Stimulated activated CD8-positive, alpha-beta memory T cell treated with anti-CD3 and anti-CD28 coated beads, Interleukin-12 subunit alpha, Interleukin-12 subunit beta, amount 100 ng/mL, for 24 hours (primary cell): Measurements from ENCODE around the gene EFNA4.
A peak's percentile ranks its signal among the peaks of the same experiment; 100 is the strongest.

ENCODE experiments used
- DNase-seq: peaks from one replicate; pipeline ENCODE4 v3.0.0-alpha.2; 2020; ENCODE audit errors: extremely low read depth

EFNA4 gene

DNA sequence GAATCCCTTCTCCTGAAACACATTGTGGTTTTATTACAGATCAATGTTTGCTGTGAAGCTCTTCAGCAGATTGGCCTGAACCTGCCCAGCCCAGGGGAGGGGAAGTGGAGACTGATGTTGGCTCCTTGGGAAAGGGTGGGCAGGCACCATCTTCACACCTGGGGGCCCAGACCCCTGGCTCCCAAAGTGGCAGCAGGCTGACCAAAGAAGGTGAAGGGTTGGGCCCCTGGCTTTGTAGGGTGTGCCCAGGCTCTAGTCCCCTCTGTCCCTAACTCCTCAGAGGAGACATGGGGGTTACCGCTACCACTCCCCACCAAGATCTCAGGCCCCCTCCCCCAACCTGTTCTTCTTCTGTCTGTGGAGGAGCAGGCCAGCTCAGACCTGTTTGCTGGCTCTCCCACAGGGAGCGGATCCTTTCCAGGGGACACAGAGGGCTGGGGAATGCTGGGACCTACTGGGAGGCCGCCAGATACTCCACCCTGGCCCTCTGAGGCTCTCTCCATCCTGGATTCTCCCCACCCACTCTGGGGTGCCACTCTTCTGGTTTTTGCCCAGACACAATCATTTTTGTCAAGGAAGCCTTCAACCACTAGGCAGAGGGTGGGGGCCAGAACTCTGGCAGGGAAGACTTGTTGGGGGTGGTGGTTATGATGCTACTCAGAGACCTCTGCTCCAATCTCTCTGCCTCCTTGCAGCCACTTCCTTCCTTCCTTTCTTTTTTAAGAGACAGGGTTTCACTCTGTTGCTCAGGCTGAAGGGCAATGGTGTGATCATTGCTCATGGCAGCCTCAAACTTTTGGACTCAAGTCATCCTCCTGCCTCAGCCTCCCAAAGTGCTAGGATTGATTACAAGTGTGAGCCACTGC is 10.1 kb downstream of the EFNA4 start:
- no peak for DNase-seq

DNA sequence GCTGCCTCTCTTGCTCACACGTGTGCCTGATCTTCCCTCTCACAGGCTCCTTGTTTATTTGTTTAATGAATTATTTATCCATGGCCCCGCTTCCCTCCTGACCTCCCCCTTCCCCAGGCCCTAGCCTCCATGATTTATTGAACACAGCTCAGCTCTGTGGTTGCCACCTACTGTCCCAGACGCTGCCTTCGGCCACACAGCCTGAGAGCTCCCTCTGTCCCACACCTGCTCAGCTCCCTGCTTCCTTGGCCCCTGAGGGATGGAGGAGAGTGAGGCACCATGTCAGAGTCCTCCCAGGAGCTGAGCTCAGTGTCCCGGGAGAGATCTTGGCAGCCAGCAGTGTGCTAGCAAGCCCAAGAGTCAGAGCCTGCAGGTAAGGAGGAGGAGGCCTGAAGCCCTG is 12.0 kb downstream of the EFNA4 start:
- DNase-seq = no peak

DNA sequence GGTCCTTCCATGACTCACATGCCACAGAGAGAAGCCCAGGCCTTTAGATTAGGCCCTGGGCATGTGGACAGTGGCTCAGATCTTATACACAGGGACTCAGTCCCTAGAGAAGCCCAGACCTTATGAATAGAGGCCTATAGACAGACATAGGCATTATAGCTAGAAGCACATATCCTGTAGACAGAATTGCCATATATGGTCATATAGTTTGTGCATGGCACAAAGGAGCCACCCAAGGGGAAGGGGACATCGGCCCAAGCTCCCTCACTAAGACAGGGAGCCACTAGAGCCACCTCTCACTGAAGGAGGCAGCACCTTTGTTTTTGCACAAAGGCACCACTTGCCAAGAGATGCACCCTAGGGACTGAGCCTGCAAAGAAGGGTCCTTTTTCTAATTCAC is 12.8 kb downstream of the EFNA4 start:
- no peak for DNase-seq

DNA sequence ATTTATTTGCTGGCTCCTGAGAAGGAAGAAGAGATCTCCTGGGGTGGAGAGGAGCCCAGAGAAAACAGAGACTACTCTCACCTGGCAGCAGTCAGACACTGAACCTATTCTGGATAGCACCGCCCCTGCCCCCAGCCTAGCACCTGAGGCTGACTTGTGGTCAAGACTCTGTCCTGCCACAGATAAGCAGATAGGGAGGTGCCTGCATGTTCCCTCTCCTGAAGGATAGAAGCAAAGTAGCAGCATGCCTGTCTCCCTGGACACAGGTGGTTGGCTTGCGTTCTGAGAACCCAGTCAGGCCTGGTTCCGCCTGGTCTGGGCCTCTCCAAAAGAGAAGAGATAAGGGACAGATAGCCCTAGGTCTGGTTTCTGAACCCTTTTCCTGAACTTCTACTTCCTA is 13.8 kb downstream of the EFNA4 start:
- no peak for DNase-seq

DNA sequence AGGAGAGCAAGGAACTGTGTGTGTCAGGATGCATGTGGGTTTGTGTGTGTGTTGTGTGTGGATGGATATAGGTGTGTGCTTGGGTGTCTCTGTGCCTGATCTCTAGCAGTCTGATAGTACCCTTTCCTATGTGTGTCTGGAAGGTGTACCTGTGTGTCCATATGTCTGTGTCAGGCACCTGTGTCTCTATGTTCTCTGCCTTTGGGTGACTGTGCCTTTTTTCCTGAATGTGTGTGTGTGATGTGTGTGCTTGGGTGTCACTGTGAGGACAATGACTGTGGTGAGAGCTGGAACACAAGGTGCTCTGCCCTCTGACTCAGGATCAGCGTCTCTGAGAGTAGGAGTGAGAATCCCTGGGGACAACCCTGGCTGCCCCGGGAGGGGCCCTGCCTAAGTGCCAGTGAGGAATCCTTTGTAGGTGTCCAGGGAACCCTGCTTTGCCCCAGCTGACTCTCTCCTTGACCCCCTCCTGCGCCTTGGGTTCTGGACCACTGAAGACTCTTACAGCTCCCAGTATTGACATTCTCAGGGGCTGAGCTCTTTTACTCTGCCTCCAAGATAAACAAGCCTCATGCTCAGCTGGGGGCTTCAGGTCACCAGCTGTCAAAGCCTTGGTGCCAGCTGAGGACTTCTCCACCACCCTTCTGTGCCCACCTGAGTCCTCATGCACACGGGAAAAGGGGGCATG is 14.4 kb downstream of the EFNA4 start:
- no peak for DNase-seq

DNA sequence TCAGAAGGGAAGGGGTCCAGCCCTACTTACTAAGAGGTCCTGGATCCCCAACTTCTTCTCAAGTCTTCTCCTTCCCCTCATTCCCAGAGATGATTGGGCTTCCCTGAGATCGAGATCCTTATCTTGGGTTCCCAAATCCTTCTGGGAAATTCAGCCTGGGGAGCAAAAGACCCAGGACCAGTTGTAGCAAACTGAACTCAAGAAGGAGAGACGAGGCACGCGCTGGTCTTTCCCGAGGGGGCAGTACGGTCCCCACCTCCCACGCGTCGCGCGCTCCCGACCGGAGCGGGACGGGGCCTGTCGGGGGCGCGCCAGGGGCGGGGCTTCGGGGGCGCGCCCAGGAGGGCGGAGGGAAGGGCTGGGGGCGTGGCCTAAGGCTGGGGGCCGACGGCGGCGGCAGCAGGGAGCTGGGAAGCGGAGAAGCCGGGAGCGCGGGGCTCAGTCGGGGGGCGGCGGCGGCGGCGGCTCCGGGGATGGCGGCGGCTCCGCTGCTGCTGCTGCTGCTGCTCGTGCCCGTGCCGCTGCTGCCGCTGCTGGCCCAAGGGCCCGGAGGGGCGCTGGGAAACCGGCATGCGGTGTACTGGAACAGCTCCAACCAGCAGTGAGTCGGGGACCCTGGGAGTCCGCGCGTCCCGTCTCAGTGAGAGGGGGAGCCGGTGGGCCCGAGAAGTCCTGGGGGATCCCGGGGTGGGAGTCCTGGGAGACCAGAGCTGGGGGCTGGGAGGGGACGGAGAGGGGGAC is 15.1 kb downstream of the EFNA4 start, which contains the start of gene EFNA3:
Gene EFNA3 (plus strand): TSS at position 369 of the 741 bp plus-strand sequence. CDS start 105 bp downstream, at position 474.
- DNase-seq = no peak

DNA sequence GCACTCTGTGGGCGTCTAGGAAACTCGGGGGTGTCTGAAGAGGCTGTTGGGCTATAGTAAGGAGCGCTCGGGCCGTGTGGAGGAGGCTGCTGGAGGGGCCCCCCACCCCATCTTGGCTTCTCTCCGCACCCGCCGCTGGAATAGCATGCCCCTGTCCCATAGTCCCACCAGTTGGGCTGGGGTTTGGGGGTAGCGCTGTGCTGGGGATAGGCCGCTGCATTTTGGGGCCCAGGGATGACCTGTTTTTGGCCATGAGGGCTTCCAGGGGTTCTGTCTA is 15.6 kb downstream of the EFNA4 start:
- no peak for DNase-seq

DNA sequence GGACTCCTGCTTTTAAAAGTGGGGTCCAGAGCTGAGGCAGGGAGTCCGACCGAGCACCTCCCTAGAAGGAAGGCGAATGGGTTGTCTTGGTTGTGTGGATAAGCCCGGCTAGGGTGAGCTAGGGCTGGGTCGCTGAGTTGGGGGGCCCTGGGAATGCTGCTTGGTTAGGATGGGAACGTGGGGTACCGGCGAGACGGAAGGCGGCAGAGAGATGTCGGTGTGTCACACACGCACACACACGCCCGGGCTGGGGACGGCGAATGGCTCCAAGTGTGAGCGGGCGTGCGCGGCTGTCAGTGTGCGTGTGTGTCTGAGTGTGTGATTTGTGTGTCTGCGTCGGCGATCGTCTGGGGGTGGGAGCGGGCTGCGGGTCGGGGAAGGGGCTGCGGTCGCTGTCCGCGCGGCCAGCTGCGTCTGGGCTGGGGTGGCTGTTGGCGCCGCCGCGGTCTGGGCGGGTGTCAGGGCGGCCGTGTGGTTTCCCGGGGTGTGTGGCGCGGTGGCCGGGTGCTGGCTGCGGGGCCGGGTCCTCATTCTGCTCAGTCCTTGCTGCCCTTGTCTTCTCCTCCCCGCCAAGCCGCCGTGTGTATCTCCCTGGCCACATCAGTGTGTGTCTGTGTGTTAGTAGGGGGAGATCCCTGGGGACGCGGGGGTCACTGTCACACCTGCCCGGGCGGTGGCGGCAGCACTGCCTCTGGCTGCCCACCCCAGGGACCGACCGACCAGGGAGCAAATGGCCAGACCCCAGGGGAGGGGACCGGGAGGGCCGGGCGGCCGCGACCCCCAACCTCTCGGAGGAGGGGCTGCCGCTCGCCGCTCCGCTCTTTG is 16.2 kb downstream of the EFNA4 start:
- DNase-seq = no peak

DNA sequence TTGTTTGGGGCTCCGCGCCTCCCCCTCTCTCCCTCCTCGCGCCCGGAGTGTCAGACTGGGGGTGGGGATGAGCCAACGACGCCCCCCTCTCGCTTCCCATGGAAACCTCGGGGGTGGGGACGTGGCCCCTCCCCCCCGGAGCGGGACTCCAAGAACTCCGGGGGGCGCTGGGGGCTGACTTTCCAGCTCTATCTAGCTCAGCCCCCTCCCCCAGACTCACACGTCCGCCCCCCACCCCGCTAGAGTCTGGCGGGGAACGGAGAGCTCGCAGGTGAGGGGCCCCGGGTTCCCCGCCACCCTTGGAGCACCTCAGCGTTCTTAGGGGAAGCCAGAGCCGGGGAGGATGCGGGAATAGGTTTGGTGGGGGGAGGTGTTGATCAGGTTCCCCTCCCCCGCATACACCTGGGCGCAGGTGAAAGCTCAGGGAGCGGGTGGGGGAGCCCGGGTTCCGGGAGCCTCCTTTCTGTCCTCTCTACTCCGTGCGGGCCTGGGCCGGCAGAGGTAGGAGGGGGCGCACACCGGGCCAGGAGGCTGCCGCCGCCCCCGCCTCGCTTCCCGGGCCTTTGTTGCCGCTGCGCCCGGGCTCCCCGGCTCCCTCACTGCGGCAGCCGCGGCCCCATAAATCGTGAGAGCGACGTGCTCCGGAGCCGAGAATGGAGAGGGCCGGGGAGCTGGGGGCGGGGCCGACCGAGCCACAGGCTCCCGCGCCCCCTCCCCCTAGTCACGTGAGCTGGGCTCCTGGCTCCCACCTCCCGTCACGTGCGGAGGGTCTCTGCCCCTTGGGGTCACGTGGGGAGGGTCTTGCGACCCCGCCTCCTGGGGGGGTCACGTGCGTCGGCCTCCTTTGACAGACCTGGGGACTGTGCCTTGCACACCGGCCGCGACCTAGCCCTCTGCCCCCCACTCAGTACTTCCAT is 17.0 kb downstream of the EFNA4 start:
- DNase-seq = no peak

DNA sequence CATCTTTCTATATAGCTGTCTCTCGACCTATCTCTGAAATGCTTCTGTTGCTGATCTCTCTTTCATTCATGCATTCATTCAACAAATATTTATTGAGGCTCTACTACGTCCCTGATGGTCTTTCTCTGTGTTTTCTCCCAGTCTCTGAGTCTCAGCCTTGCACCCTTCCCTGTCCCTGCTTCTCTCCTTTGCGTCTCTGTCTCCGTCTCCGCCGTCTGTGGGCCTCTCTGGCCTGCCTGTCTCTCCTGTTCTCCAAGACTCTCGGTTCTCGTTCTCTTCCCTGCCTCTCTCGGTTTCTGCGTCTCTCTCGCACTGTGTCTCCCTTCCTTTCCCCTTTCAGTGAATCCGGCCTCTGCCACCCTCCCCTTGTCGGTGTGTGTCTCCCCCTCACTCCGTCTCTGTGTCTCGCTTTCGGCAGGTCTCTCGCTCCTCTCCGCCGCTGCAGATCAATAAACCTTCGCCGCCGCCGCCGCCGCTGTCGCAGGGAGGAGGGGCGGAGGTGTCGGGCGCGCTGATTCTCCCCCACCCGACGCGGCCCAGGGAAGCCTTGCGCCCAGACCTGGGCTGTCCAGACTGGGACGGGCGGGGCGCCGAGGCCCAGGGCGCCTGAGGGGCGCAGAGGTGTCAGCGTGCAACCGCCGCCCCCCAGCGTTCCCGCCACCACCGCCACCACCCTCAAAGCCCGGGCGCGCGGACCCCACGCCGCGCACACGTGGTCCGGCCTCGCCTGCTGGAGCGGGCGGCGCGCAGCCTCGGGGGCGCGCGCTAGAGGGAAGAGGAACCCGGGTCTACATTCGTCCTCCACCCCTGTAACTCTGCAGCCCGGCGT is 18.1 kb downstream of the EFNA4 start:
- no peak for DNase-seq

DNA sequence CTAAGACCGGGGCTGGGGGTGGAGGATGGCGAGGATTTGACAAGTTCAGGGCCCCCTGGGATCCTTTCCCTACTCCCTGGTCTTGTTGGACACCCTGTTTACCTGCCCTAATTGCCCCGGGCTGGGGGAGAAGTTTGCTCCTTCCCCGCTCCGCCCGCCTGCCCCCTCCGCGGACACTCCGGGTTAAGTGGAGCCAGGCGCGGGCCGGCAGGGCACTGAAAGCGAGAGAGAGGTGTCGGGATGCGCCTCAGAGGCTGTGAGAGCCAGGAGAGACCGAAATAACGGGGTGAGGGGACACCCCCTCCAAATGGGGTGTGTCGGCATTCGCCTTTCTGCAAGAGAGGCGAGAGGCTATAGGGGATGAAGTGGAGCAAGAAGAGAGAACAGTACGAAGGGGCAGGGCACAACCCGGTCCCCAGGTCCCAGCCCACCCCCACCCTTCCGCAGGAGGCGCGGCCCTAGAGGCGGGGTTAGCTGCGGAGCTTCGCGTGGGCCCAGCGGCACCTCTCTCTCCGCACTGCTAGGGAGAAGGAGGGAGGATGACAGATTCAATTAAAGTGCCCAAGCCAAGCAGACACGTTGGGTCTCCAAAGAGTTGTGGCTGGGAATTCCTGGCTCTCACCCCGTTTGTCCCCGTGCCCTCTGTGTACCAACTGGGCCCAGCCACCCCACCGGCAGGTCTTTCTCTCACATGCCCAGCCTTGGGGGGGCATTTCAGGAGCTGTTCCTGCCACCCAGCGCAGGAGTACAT is 18.9 kb downstream of the EFNA4 start:
- DNase-seq = no peak

DNA sequence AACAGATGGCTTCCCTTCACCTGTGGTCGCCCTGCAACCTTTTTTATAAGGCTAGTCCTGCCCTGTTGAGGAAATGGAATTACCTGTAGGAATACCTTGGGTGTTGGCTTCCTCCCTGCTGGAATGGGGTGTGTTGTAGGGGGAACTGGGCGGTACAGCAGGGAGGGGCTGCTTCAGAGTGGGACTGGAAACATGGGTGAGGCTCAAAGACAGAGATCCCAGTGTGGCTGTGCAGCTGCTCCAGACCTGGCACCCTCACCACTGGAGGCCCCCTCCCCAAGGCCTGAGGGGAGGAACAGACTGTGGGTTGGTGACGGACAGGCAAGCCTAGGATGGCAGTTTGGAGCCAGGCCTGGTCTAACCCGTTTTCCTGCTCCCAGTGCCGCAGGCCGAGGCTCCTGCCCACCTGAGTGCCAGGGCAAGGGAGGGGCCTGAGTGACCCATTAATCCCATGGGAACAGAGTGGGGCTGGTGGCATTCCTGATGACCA is 19.6 kb downstream of the EFNA4 start:
- DNase-seq = no peak

DNA sequence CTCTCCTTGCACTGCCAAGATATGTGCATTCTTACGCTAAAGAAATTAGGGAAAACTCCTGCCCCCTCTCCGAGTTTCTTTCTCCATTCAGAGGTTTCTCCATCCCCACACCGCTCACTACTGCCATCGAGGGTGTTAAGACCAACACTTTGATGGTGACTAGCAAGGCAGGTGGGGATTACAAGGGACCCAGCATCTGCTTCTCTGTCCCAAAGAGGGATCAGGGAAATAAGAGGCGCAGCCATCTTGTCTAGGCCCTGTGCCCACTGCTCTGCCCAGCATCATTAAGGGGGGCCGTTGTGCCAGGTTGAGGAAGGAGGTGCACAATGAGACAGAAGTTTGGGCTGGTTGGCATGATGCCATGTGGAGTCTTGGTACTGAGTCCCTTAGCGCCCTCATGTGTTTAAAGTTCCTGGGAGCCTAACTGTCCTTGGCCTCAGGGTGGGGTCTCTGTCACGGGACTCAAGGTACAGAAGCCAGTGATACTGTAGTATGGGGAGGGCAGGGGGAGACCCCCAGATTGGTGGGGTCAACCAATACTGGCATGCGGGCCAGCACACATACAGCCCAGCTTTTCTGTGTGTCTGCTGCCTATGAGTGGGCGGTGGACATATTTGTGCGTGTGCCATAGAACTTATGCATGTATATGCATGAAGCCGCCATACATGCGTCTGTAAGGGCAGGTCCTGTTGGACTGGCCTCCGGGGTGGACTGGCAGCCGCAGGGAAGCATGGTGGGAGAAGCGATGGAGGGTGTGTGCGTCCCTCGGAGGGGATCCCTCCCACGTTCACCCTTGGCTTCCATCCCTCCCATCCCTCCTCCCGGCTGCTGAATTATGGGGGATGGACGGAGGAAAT is 20.6 kb downstream of the EFNA4 start:
- DNase-seq = no peak

DNA sequence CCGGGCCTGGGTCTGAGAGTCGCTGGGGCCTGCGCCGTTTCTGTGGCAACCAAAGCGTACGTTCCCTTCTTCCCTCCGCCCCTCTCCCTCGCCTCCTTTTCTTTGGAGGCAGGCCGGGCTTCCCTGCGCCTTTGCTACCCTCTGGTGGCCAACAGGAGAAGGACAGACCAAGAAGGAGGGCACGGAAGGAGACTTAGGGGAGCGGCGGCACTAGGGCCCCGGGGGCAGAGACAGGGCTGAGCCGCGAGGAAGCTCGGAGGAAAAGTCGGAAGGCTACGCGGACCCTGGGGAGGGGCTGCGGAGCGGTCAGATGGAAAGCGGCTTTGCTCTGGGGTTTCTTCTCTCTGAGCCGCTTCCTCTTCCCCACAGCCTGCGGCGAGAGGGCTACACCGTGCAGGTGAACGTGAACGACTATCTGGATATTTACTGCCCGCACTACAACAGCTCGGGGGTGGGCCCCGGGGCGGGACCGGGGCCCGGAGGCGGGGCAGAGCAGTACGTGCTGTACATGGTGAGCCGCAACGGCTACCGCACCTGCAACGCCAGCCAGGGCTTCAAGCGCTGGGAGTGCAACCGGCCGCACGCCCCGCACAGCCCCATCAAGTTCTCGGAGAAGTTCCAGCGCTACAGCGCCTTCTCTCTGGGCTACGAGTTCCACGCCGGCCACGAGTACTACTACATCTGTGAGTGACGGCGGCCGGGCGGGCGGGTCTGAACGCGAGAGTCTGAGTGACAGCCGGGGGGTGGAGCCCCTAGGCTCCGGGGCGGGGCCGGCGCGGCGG is 21.4 kb downstream of the EFNA4 start:
- peak; percentile 80 for DNase-seq

DNA sequence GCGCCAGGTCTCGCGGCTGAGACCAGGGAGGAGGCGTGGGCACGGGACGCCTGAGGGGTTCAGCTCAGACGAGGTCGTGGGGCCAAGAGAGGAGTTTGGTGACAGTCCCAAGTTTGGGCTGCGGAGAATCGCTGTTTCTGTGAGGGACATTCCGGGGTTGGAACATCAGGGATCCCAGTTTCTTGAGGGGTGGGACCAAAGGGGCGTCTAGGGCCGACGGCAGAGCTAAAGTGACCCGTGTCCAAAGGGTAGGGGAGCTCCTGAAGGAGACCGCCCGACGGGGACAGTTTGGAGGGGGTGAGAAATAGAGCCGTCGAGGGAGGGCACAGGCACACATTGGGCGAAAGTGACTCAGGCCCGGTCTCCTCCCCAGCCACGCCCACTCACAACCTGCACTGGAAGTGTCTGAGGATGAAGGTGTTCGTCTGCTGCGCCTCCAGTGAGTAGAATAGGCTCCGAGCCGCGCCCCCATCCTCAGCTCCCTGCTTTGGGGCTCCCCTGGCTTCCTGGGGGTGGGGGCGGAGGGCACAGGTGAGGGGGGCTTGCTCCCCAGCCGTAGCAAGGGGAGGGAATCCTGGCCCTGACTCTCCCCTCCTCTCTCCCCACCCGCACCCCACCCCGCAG is 22.1 kb downstream of the EFNA4 start:
- DNase-seq = peak; percentile 43

DNA sequence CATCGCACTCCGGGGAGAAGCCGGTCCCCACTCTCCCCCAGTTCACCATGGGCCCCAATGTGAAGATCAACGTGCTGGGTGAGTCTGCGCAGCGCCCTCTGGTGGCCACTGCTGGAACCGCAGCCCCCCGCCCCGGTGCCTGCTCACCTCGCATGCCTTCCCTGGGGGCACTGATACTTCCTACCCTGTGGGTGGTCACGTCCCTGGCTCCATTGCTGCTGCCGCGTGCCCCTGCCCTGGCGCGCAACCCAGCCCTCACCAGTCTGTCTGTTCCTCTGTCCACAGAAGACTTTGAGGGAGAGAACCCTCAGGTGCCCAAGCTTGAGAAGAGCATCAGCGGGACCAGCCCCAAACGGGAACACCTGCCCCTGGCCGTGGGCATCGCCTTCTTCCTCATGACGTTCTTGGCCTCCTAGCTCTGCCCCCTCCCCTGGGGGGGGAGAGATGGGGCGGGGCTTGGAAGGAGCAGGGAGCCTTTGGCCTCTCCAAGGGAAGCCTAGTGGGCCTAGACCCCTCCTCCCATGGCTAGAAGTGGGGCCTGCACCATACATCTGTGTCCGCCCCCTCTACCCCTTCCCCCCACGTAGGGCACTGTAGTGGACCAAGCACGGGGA is 22.7 kb downstream of the EFNA4 start:
- DNase-seq = peak; percentile 47
